ENCODE data around the gene OLFM3.

DNA sequence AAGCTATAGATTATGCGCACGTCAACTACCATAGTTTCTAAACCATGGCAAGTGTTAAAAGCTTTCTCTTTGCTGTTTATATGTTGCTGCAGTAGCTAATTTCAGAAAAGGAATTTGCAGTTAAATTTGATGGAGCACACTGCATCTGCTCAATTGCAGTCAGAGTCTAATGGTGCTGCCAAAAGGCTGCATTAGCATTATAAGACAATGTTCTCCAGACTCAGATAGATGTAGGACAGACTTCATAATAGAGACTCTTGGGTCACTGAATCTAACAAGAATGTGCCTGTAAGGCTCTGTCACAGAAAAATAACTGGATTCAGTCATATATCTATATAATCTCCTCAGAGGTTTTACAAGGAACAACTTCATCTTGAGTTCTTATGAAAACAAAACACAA is 198.3 kb downstream of the OLFM3 start:
- TF ChIP-seq, protein P1, sequence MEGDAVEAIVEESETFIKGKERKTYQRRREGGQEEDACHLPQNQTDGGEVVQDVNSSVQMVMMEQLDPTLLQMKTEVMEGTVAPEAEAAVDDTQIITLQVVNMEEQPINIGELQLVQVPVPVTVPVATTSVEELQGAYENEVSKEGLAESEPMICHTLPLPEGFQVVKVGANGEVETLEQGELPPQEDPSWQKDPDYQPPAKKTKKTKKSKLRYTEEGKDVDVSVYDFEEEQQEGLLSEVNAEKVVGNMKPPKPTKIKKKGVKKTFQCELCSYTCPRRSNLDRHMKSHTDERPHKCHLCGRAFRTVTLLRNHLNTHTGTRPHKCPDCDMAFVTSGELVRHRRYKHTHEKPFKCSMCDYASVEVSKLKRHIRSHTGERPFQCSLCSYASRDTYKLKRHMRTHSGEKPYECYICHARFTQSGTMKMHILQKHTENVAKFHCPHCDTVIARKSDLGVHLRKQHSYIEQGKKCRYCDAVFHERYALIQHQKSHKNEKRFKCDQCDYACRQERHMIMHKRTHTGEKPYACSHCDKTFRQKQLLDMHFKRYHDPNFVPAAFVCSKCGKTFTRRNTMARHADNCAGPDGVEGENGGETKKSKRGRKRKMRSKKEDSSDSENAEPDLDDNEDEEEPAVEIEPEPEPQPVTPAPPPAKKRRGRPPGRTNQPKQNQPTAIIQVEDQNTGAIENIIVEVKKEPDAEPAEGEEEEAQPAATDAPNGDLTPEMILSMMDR (IDR thresholded peaks at IDR 0.05), result no peak
- TF ChIP-seq ELF1 (IDR thresholded peaks at IDR 0.05) (no peak), NFIC (IDR thresholded peaks at IDR 0.05; ENCODE audit: borderline replicate concordance) (no peak), YY1 (IDR thresholded peaks at IDR 0.05; ENCODE audit: low read depth) (no peak), POLR2AphosphoS5 (IDR thresholded peaks at IDR 0.05; ENCODE audit: low read depth, low read length) (no peak), GATA2 (CRISPR knock-in tag; IDR thresholded peaks at IDR 0.05) (no peak)
